ENCODE measurements around the gene RYR2.

Gene RYR2

DNA sequence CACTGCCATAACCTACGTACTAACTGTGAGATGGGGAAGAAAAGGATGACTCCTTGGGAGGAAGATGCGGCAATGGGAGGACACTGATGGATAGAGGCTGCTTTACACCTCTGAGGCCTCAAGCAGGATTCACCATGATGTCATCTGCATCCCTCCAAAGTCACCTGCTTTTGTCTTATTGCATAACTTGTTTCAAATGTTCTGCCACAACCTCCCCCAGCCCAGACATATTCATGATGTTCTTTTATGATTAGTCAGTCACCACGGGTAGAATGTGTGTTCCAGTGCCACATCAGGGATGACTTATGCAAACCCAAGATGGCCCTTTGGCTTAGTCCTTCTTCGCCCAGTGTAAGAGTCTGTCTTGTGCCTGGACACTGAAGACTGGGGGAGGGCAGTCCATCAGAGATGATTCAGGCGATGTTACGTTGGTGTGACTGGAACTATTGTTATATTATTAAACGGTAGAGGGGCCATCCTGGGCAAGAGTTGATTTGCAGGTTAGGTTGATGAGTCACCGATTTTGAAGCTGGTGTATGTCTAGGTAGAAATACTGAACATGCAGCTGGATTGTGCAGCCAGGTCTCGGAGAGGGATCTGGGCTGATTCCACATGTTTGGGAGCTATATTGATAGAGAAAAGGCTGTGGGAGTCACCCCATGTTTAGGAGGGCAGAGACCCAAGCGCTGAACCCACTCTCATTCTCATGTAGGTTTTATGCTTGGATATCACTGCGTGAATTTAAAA lies 32.6 kb downstream of the RYR2 start:
- no peak overlapping the region for H3K9ac ChIP-seq (ENCODE audit: low read length in 2 of 2)
- H3K4me3 ChIP-seq (ENCODE audit: low read length in 2 of 2): no peak overlapping the region
- no peaks in the 10 kb centered on the region for H3K36me3 ChIP-seq (ENCODE audit: control insufficient read depth in 2 of 2, insufficient read depth in 2 of 2, low read length in 2 of 2)
- H3K27ac ChIP-seq (ENCODE audit: low read length): no peak overlapping the region
- no peaks in the 10 kb centered on the region for H3K27me3 ChIP-seq (ENCODE audit: control insufficient read depth in 1 of 2, insufficient read depth in 2 of 2, low read length in 2 of 2)
- no peaks in the 10 kb centered on the region for H3K9me3 ChIP-seq (ENCODE audit: control insufficient read depth in 2 of 2, low read length in 2 of 2)
- H3K4me1 ChIP-seq (ENCODE audit: control insufficient read depth, insufficient read depth, low read length): no peaks in the 10 kb centered on the region

GRCh38 chr1:237084341-237085077 lies 42.5 kb downstream of the RYR2 start:
- Histone ChIP-seq H3K27me3 (ENCODE audit: control insufficient read depth in 1 of 2, insufficient read depth in 2 of 2, low read length in 2 of 2) (no peaks in the 10 kb centered on the region), H3K36me3 (ENCODE audit: control insufficient read depth in 2 of 2, insufficient read depth in 2 of 2, low read length in 2 of 2) (no peaks in the 10 kb centered on the region), H3K9me3 (ENCODE audit: control insufficient read depth in 2 of 2, low read length in 2 of 2) (no peaks in the 10 kb centered on the region), H3K9ac (ENCODE audit: low read length in 2 of 2) (no peak overlapping the region), H3K4me3 (ENCODE audit: low read length in 2 of 2) (no peak overlapping the region), H3K27ac (ENCODE audit: low read length) (no peak overlapping the region), H3K4me1 (ENCODE audit: control insufficient read depth, insufficient read depth, low read length) (peaks cover 5% of the 10 kb centered on the region)

GRCh38 chr1:237091691-237092090 lies 49.7 kb downstream of the RYR2 start:
- Histone ChIP-seq H3K27me3 (ENCODE audit: control insufficient read depth in 1 of 2, insufficient read depth in 2 of 2, low read length in 2 of 2) (no peaks in the 10 kb centered on the region), H3K4me3 (ENCODE audit: low read length in 2 of 2) (no peak overlapping the region), H3K4me1 (ENCODE audit: control insufficient read depth, insufficient read depth, low read length) (peaks cover 19% of the 10 kb centered on the region)

GRCh38 chr1:237093691-237094090 lies 51.7 kb downstream of the RYR2 start:
- H3K9ac ChIP-seq (ENCODE audit: low read length in 2 of 2): no peak overlapping the region
- H3K36me3 ChIP-seq (ENCODE audit: control insufficient read depth in 2 of 2, insufficient read depth in 2 of 2, low read length in 2 of 2): no peaks in the 10 kb centered on the region
- H3K27me3 ChIP-seq (ENCODE audit: control insufficient read depth in 1 of 2, insufficient read depth in 2 of 2, low read length in 2 of 2): no peaks in the 10 kb centered on the region
- H3K9me3 ChIP-seq (ENCODE audit: control insufficient read depth in 2 of 2, low read length in 2 of 2): no peaks in the 10 kb centered on the region
- no peak overlapping the region for H3K27ac ChIP-seq (ENCODE audit: low read length)
- H3K4me3 ChIP-seq (ENCODE audit: low read length in 2 of 2): no peak overlapping the region
- H3K4me1 ChIP-seq (ENCODE audit: control insufficient read depth, insufficient read depth, low read length): peaks cover 16% of the 10 kb centered on the region

More at GRCh38 chr1:237091691-237092090, 49.7 kb downstream of the RYR2 start:
- H3K36me3 ChIP-seq (ENCODE audit: control insufficient read depth in 2 of 2, insufficient read depth in 2 of 2, low read length in 2 of 2): no peaks in the 10 kb centered on the region
- no peak overlapping the region for H3K27ac ChIP-seq (ENCODE audit: low read length)
- no peak overlapping the region for H3K9ac ChIP-seq (ENCODE audit: low read length in 2 of 2)
- H3K9me3 ChIP-seq (ENCODE audit: control insufficient read depth in 2 of 2, low read length in 2 of 2): no peaks in the 10 kb centered on the region

- Histone ChIP-seq H3K27ac (ENCODE audit: low read length) (no peak overlapping the region), H3K9me3 (ENCODE audit: control insufficient read depth in 2 of 2, low read length in 2 of 2) (no peaks in the 10 kb centered on the region), H3K4me3 (ENCODE audit: low read length in 2 of 2) (no peak overlapping the region), H3K4me1 (ENCODE audit: control insufficient read depth, insufficient read depth, low read length) (peaks cover 14% of the 10 kb centered on the region), H3K27me3 (ENCODE audit: control insufficient read depth in 1 of 2, insufficient read depth in 2 of 2, low read length in 2 of 2) (no peaks in the 10 kb centered on the region), H3K36me3 (ENCODE audit: control insufficient read depth in 2 of 2, insufficient read depth in 2 of 2, low read length in 2 of 2) (no peaks in the 10 kb centered on the region), H3K9ac (ENCODE audit: low read length in 2 of 2) (no peak overlapping the region)
Observed at GRCh38 chr1:237098541-237098940, 56.6 kb downstream of the RYR2 start.

DNA sequence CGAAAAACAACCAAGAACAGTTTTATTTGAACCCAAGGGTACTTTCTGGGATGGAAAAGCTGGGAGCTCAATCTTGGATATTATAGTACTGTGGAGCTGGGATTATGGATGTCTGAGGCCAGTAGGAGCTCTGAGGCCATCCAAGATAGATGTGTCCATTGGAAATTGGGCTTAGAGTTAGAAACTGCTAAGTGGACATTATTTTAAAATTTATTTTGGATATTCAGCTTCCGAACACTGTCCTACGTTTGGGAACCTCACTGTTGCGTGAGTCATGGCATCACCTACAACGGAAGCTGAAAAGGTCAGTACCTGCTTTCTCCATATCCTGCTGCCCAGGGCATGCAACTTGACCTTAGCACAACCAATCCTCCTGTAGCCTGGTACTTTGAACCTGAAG lies 61.0 kb downstream of the RYR2 start:
- H3K4me1 ChIP-seq (ENCODE audit: control insufficient read depth, insufficient read depth, low read length): peaks cover 7% of the 10 kb centered on the region
- no peaks in the 10 kb centered on the region for H3K9me3 ChIP-seq (ENCODE audit: control insufficient read depth in 2 of 2, low read length in 2 of 2)
- H3K9ac ChIP-seq (ENCODE audit: low read length in 2 of 2): no peak overlapping the region
- no peaks in the 10 kb centered on the region for H3K27me3 ChIP-seq (ENCODE audit: control insufficient read depth in 1 of 2, insufficient read depth in 2 of 2, low read length in 2 of 2)
- no peak overlapping the region for H3K4me3 ChIP-seq (ENCODE audit: low read length in 2 of 2)
- no peak overlapping the region for H3K27ac ChIP-seq (ENCODE audit: low read length)
- no peaks in the 10 kb centered on the region for H3K36me3 ChIP-seq (ENCODE audit: control insufficient read depth in 2 of 2, insufficient read depth in 2 of 2, low read length in 2 of 2)

DNA sequence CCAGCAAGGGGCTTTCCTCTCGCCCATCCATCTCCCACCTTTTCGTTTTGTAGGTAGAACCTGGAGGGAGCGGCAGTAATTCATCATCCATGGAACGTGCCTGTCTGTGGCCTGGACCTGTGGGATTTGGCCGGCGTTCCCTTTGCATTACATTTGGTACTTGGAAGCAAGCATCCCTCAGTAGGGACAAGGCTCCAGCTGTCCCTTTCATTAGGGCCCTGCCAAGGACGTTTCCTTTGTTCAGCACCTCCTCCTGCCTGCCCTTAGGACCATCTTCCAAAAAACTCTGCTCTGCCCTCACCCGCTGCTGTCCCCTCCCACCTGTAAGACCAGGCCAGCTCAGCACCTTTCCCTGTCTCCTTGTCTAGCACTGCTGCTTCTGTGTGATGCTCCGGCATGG lies 62.1 kb downstream of the RYR2 start:
- no peak overlapping the region for H3K9ac ChIP-seq (ENCODE audit: low read length in 2 of 2)
- H3K27me3 ChIP-seq (ENCODE audit: control insufficient read depth in 1 of 2, insufficient read depth in 2 of 2, low read length in 2 of 2): no peaks in the 10 kb centered on the region
- H3K4me3 ChIP-seq (ENCODE audit: low read length in 2 of 2): no peak overlapping the region
- H3K36me3 ChIP-seq (ENCODE audit: control insufficient read depth in 2 of 2, insufficient read depth in 2 of 2, low read length in 2 of 2): no peaks in the 10 kb centered on the region
- H3K27ac ChIP-seq (ENCODE audit: low read length): no peak overlapping the region
- H3K4me1 ChIP-seq (ENCODE audit: control insufficient read depth, insufficient read depth, low read length): peaks cover 16% of the 10 kb centered on the region
- no peaks in the 10 kb centered on the region for H3K9me3 ChIP-seq (ENCODE audit: control insufficient read depth in 2 of 2, low read length in 2 of 2)

GRCh38 chr1:237105826-237106225 lies 63.8 kb downstream of the RYR2 start:
- H3K4me1 ChIP-seq (ENCODE audit: control insufficient read depth, insufficient read depth, low read length): peaks cover 19% of the 10 kb centered on the region
- H3K36me3 ChIP-seq (ENCODE audit: control insufficient read depth in 2 of 2, insufficient read depth in 2 of 2, low read length in 2 of 2): no peaks in the 10 kb centered on the region
- H3K4me3 ChIP-seq (ENCODE audit: low read length in 2 of 2): no peak overlapping the region
- no peak overlapping the region for H3K27ac ChIP-seq (ENCODE audit: low read length)
- no peak overlapping the region for H3K9ac ChIP-seq (ENCODE audit: low read length in 2 of 2)
- no peaks in the 10 kb centered on the region for H3K27me3 ChIP-seq (ENCODE audit: control insufficient read depth in 1 of 2, insufficient read depth in 2 of 2, low read length in 2 of 2)
- no peaks in the 10 kb centered on the region for H3K9me3 ChIP-seq (ENCODE audit: control insufficient read depth in 2 of 2, low read length in 2 of 2)

- Histone ChIP-seq H3K4me3 (ENCODE audit: low read length in 2 of 2) (peak overlapping the region in 1 of 2 donors; percentile 15), H3K9ac (ENCODE audit: low read length in 2 of 2) (no peak overlapping the region), H3K27ac (ENCODE audit: low read length) (peak overlapping the region; percentile 70), H3K4me1 (ENCODE audit: control insufficient read depth, insufficient read depth, low read length) (peaks cover 22% of the 10 kb centered on the region), H3K27me3 (ENCODE audit: control insufficient read depth in 1 of 2, insufficient read depth in 2 of 2, low read length in 2 of 2) (no peaks in the 10 kb centered on the region), H3K36me3 (ENCODE audit: control insufficient read depth in 2 of 2, insufficient read depth in 2 of 2, low read length in 2 of 2) (no peaks in the 10 kb centered on the region), H3K9me3 (ENCODE audit: control insufficient read depth in 2 of 2, low read length in 2 of 2) (no peaks in the 10 kb centered on the region)
Observed at GRCh38 chr1:237108297-237109040, 66.5 kb downstream of the RYR2 start.

- Histone ChIP-seq H3K9me3 (ENCODE audit: control insufficient read depth in 2 of 2, low read length in 2 of 2) (no peaks in the 10 kb centered on the region), H3K27me3 (ENCODE audit: control insufficient read depth in 1 of 2, insufficient read depth in 2 of 2, low read length in 2 of 2) (no peaks in the 10 kb centered on the region), H3K36me3 (ENCODE audit: control insufficient read depth in 2 of 2, insufficient read depth in 2 of 2, low read length in 2 of 2) (no peaks in the 10 kb centered on the region), H3K9ac (ENCODE audit: low read length in 2 of 2) (no peak overlapping the region), H3K4me3 (ENCODE audit: low read length in 2 of 2) (no peak overlapping the region), H3K27ac (ENCODE audit: low read length) (peak overlapping the region; percentile 24), H3K4me1 (ENCODE audit: control insufficient read depth, insufficient read depth, low read length) (peaks cover 22% of the 10 kb centered on the region)
Observed at GRCh38 chr1:237111807-237112206, 69.8 kb downstream of the RYR2 start.
